K562 (cell line): Measurements from ENCODE around the gene PGP. TPM values are rescaled to one million over a fixed set of nuclear protein-coding genes. Genes with fewer than 3 reads are reported as not detected.

Experiments used
- ATAC-seq: fragments of 200-7000 bp; cut with Tn5 transposase; 3 replicates; pipeline ENCODE4 v1.9.1; 2020; ENCODE audit warnings: moderate library complexity
- BruUV-seq: library from RNA; stranded (reverse); fragments of 400-500 nt; replicated peaks from 2 replicates; lab custom pipeline; 2021; lab: Mats Ljungman, UMichigan
- CTCF ChIA-PET: fragments of 300-600 bp; formaldehyde crosslinking; extraction: SDS; loops from one replicate; lab custom pipeline; 2021; ENCODE audit warnings: low intra/inter-chr PET ratio; lab: Yijun Ruan, JAX
- POLR2A ChIA-PET: fragments of 300-600, 350-650 bp; sonication (Branson Sonifier 250); formaldehyde crosslinking; extraction: SDS; loops from one replicate; lab custom pipeline; 2021; ENCODE audit warnings: antibody characterized with exemption, inconsistent platforms; lab: Yijun Ruan, JAX
- DNase-seq, 4 experiments: peaks; one replicate each; pipeline versions ENCODE4 v3.0.0 to v3.0.0-alpha.2; 2011 to 2018; ENCODE audit warnings: low spot score in 3 of 4, mixed read lengths in 3 of 4; ENCODE audit errors: extremely low read depth in 1 of 4
- FAIRE-seq: peaks from 2 replicates; lab custom pipeline; 2011; peaks lifted over from hg19 to GRCh38; lab: Jason Lieb, UNC
- H2AFZ ChIP-seq: 2 replicates; pipeline ENCODE4 v1.6.0; 2011; ENCODE audit warnings: low read depth, low read length, control low read depth, inconsistent platforms
- H3K27ac ChIP-seq: fragments of 200-600 bp; 3 replicates; pipeline ENCODE4 v1.8.0; 2011; ENCODE audit warnings: low read depth, mild to moderate bottlenecking, control low read depth, inconsistent platforms, low read length, moderate library complexity, mixed read lengths; ENCODE audit errors: extremely low read depth
- H3K27me3 ChIP-seq, 2 experiments: fragments of 300-600 bp in 1 of 2; 2 replicates in 1 of 2; 3 replicates in 1 of 2; pipeline versions ENCODE4 v1.6.0 to v1.8.0; 2011; ENCODE audit warnings: inconsistent platforms in 2 of 2, low read length in 2 of 2, mild to moderate bottlenecking in 1 of 2, mixed read lengths in 1 of 2, moderate library complexity in 1 of 2; ENCODE audit not compliant: control insufficient read depth in 2 of 2, insufficient read depth in 2 of 2
- H3K36me3 ChIP-seq: fragments of 300-600 bp; 3 replicates; pipeline ENCODE4 v1.8.0; 2011; ENCODE audit warnings: mild to moderate bottlenecking, low read length, inconsistent platforms; ENCODE audit not compliant: control insufficient read depth, insufficient read depth
- H3K4me1 ChIP-seq, 2 experiments: fragments of 200-600 bp in 1 of 2; replicated peaks in 1 of 2; 2 replicates in 1 of 2; 3 replicates in 1 of 2; pipeline versions ENCODE4 v1.5.1 to v1.8.0; 2011; ENCODE audit warnings: inconsistent platforms in 2 of 2, low read length in 2 of 2, mild to moderate bottlenecking in 1 of 2, mixed read lengths in 1 of 2, moderate library complexity in 1 of 2; ENCODE audit not compliant: control insufficient read depth in 2 of 2, insufficient read depth in 2 of 2
- H3K4me2 ChIP-seq: 2 replicates; pipeline ENCODE4 v1.6.1; 2011; ENCODE audit warnings: low read length, control low read depth, inconsistent platforms, mixed read lengths; ENCODE audit not compliant: insufficient read depth
- H3K4me3 ChIP-seq: fragments of 200-600 bp; sonication (generic), shearing (Covaris generic); 2 replicates; pipeline ENCODE4 v1.5.1; 2016; ENCODE audit warnings: control low read depth, inconsistent platforms
- H3K79me2 ChIP-seq: fragments of 200-600 bp; 3 replicates; pipeline ENCODE4 v1.8.0; 2011; ENCODE audit warnings: low read length, inconsistent platforms; ENCODE audit not compliant: control insufficient read depth, insufficient read depth
- H3K9ac ChIP-seq, 2 experiments: 2 replicates each; pipeline versions ENCODE4 v1.6.0 to v1.6.1; 2011; ENCODE audit warnings: low read depth in 2 of 2, low read length in 2 of 2, control low read depth in 1 of 2, inconsistent platforms in 1 of 2, mild to moderate bottlenecking in 1 of 2, mixed read lengths in 1 of 2; ENCODE audit not compliant: insufficient read depth in 1 of 2
- H3K9me1 ChIP-seq: one replicate; pipeline ENCODE4 v1.6.0; 2011; ENCODE audit warnings: inconsistent platforms, mild to moderate bottlenecking, low read length, moderate library complexity; ENCODE audit not compliant: control insufficient read depth, insufficient read depth
- H3K9me3 ChIP-seq: replicated peaks from 2 replicates; pipeline ENCODE4 v1.5.1; 2011; ENCODE audit warnings: low read depth, low read length, inconsistent platforms; ENCODE audit not compliant: control insufficient read depth, insufficient read depth
- H4K20me1 ChIP-seq: replicated peaks from 2 replicates; pipeline ENCODE4 v1.6.1; 2011; ENCODE audit warnings: low read length, inconsistent platforms, mixed read lengths; ENCODE audit not compliant: control insufficient read depth, insufficient read depth
- HCFC1 ChIP-seq: IDR thresholded peaks from 2 replicates; pipeline ENCODE4 v1.6.1; 2012; ENCODE audit warnings: low read depth, low read length, improper control_type of control experiment
- JUN ChIP-seq, 2 experiments: sonication (generic) in 1 of 2; formaldehyde crosslinking in 1 of 2; IDR thresholded peaks; 2 replicates each; pipeline versions ENCODE4 v1.6.1 to v1.8.0; 2012 to 2022; ENCODE audit warnings: borderline replicate concordance in 2 of 2, mild to moderate bottlenecking in 2 of 2, improper control_type of control experiment in 1 of 2, low read depth in 1 of 2, low read length in 1 of 2, missing genetic modification reagents in 1 of 2
- JUND ChIP-seq, 2 experiments: IDR thresholded peaks; 2 replicates in 1 of 2; 3 replicates in 1 of 2; pipeline ENCODE4 v1.6.1; 2011; ENCODE audit warnings: borderline replicate concordance in 2 of 2, low read depth in 2 of 2, low read length in 2 of 2, improper control_type of control experiment in 1 of 2, missing biosample characterization in 1 of 2, missing genetic modification characterization in 1 of 2, missing genetic modification reagents in 1 of 2
- KHSRP ChIP-seq: fragments of 450-650 bp; IDR thresholded peaks from 2 replicates; pipeline ENCODE4 v1.6.1; 2017
- MCM3 ChIP-seq: fragments of 450-650 bp; IDR thresholded peaks from 2 replicates; pipeline ENCODE4 v1.6.1; 2016
- MEF2D ChIP-seq: conservative IDR thresholded peaks from 2 replicates; pipeline ENCODE4 v1.6.1; 2016; ENCODE audit warnings: low read depth, missing genetic modification characterization, missing compliant biosample characterization
- MYNN ChIP-seq, 2 experiments: sonication (generic); formaldehyde crosslinking in 1 of 2; IDR thresholded peaks; 2 replicates each; pipeline versions ENCODE4 v1.5.0 to v1.6.1; 2016 to 2020; ENCODE audit warnings: antibody characterized with exemption in 1 of 2, missing genetic modification reagents in 1 of 2
- NR2F6 ChIP-seq: fragments of 450-650 bp; formaldehyde crosslinking; IDR thresholded peaks from 2 replicates; pipeline ENCODE4 v1.4.0; 2020; ENCODE audit warnings: mild to moderate bottlenecking
- RAD51 ChIP-seq: fragments of 450-650 bp; IDR thresholded peaks from 2 replicates; pipeline ENCODE4 v1.7.1; 2016; ENCODE audit warnings: low read depth, mild to moderate bottlenecking, borderline replicate concordance
- SRSF3 ChIP-seq: fragments of 200-400 bp; formaldehyde crosslinking; IDR thresholded peaks from 2 replicates; pipeline ENCODE4 v1.6.1; 2016; ENCODE audit warnings: mild to moderate bottlenecking, low read length, moderate library complexity; ENCODE audit not compliant: insufficient read depth
- YY1 ChIP-seq, 3 experiments: IDR thresholded peaks; 2 replicates each; pipeline ENCODE4 v1.6.1; 2011; ENCODE audit warnings: low read length in 2 of 3, mild to moderate bottlenecking in 2 of 3, moderate library complexity in 2 of 3, borderline replicate concordance in 1 of 3, control low read depth in 1 of 3, low read depth in 1 of 3; ENCODE audit not compliant: insufficient read depth in 3 of 3, insufficient replicate concordance in 2 of 3, control insufficient read depth in 1 of 3, insufficient read length in 1 of 3; ENCODE audit errors: extremely low read depth in 1 of 3
- ZBTB5 ChIP-seq: fragments of 450-650 bp; IDR thresholded peaks from 2 replicates; pipeline ENCODE4 v1.6.1; 2017; ENCODE audit warnings: antibody characterized with exemption
- ZFP91 ChIP-seq: sonication (generic); formaldehyde crosslinking; IDR thresholded peaks from 2 replicates; pipeline ENCODE4 v1.8.0; 2022; ENCODE audit warnings: mild to moderate bottlenecking, missing genetic modification reagents
- WGBS: fragments of 100-300 bp; shearing (Covaris generic); methylation state at CpG from one replicate; pipeline ENCODE4 v1.1.6; 2016; ENCODE audit warnings: low coverage, mixed read lengths; ENCODE audit not compliant: insufficient coverage; ENCODE audit errors: missing lambda C conversion rate; 5-methylcytosine and 5-hydroxymethylcytosine counted together
- in situ Hi-C: fragments of 300-500 bp; cut with MboI; formaldehyde crosslinking; loops from 4 replicates; pipeline ENCODE4 v1.15.0; 2018; ENCODE audit warnings: inconsistent platforms, mixed read lengths
- intact Hi-C: fragments of 100-400 bp; cut with micrococcal nuclease; formaldehyde crosslinking; loops from 2 replicates; pipeline ENCODE4 v1.14.2; 2022
- polyA plus RNA-seq, 8 experiments: library from polyadenylated mRNA; depleted of rRNA in 4 of 8; stranded (reverse) in 5 of 8; unstranded in 3 of 8; fragments of >200 nt; fragmentation: Nextera tagmentation in 2 of 8; fragmentation: Illumina TruSeq in 1 of 8; extraction: Ambion mirVana in 2 of 8; extraction: Trizol in 1 of 8; gene quantifications; 2 replicates each; pipeline versions ENCODE4 v1.2.1 to v1.2.3, GENCODE V29; 2011 to 2014; ENCODE audit warnings: inconsistent platforms in 1 of 8, missing spikeins in 1 of 8
- total RNA-seq, 7 experiments: library from RNA; depleted of rRNA in 6 of 7; stranded (reverse); fragments of >200 nt in 6 of 7; fragmentation: Illumina TruSeq in 2 of 7; extraction: Trizol in 2 of 7; gene quantifications; 2 replicates each; pipeline versions ENCODE4 v1.2.1 to v1.2.3, GENCODE V29; 2011 to 2021; ENCODE audit warnings: low replicate concordance in 1 of 7
- TF ChIP-seq, protein P1 (sequence below), 2 experiments: fragments of 250-450 bp in 1 of 2; fragments of 450-650 bp in 1 of 2; sonication (Bioruptor Pico) in 1 of 2; IDR thresholded peaks; 2 replicates each; pipeline versions ENCODE4 v1.6.1 to v1.8.0; 2016 to 2021; ENCODE audit warnings: mild to moderate bottlenecking in 2 of 2, moderate library complexity in 2 of 2, missing compliant biosample characterization in 1 of 2, missing genetic modification characterization in 1 of 2
- TF ChIP-seq, protein P2 (sequence below): fragments of 450-650 bp; IDR thresholded peaks from 2 replicates; pipeline ENCODE4 v1.6.1; 2017; ENCODE audit warnings: mild to moderate bottlenecking, moderate library complexity

The PGP gene
- total and polyA plus RNA-seq, 9 of the 15 experiments (the other 6 are each of a cell fraction or from before 2014, with no cell fraction given): 1.1 to 57.6 (median 19.6) TPM

GRCh38 chr16:2175454-2175853 is 39.2 kb downstream of the PGP start:
- H3K27ac ChIP-seq: no peak overlapping the region
- no peak overlapping the region for H3K4me2 ChIP-seq
- no peak for DNase-seq
- H3K9me1 ChIP-seq: no peaks in the 10 kb centered on the region
- POLR2A ChIA-PET: interaction anchor here (0.5 to 4.3 kb wide), 3 partner anchors 13 to 143 kb away, joined by 3 to 27 read pairs (median 5); partner anchors contain the start of gene TRAF7
- no peak overlapping the region for H3K4me3 ChIP-seq
- peaks cover 0 to 65% of the 10 kb centered on the region in 2 experiments; a peak in 2 of 5 replicates for H3K4me1 ChIP-seq
- no peak overlapping the region; a peak in 1 of 4 replicates for H3K9ac ChIP-seq
- no peak for FAIRE-seq
- intact Hi-C loops: no loop called here
- no TSS peak for BruUV-seq
- H3K36me3 ChIP-seq: peaks cover 68% of the 10 kb centered on the region; the same call in 1 of the 3 replicates
- H4K20me1 ChIP-seq: no peaks in the 10 kb centered on the region; the same call in 1 of the 2 replicates
- no peak for ATAC-seq
- CTCF ChIA-PET: no interaction called here
- H3K9me3 ChIP-seq: no peaks in the 10 kb centered on the region
- in situ Hi-C loops: no loop called here
- WGBS: 83% methylated on average over 8 of the region's 10 CpGs
- H3K27me3 ChIP-seq: no peaks in the 10 kb centered on the region
- no peak overlapping the region for H2AFZ ChIP-seq
- H3K79me2 ChIP-seq: no peaks in the 10 kb centered on the region
- TF ChIP-seq, protein P1, sequence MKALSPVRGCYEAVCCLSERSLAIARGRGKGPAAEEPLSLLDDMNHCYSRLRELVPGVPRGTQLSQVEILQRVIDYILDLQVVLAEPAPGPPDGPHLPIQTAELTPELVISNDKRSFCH (CRISPR knock-in tag; IDR thresholded peaks at IDR 0.05): no peak
- TF ChIP-seq, protein P1 (tag; IDR thresholded peaks at IDR 0.05): no peak
- no peak for TF ChIP-seq MCM3
- TF ChIP-seq ZBTB5: no peak
- TF ChIP-seq MYNN (IDR thresholded peaks at IDR 0.05): no peak
- no peak for TF ChIP-seq MYNN (CRISPR knock-in tag; IDR thresholded peaks at IDR 0.05)
- TF ChIP-seq JUND (IDR thresholded peaks at IDR 0.05; ENCODE audit: borderline replicate concordance, low read depth, low read length): no peak
- no peak for TF ChIP-seq JUND (tag; IDR thresholded peaks at IDR 0.05; ENCODE audit: borderline replicate concordance, low read depth, low read length)
- no peak for TF ChIP-seq HCFC1
- no peak for TF ChIP-seq ZFP91 (CRISPR knock-in tag)
- TF ChIP-seq KHSRP: no peak
- no peak for TF ChIP-seq YY1 (IDR thresholded peaks at IDR 0.05; ENCODE audit: borderline replicate concordance in 1 of 3, control insufficient read depth in 1 of 3, extremely low read depth in 1 of 3, insufficient read depth in 3 of 3, insufficient read length in 1 of 3, insufficient replicate concordance in 2 of 3, low read depth in 1 of 3, low read length in 2 of 3)
- TF ChIP-seq MEF2D (tag): no peak
- no peak for TF ChIP-seq JUN (IDR thresholded peaks at IDR 0.05; ENCODE audit: borderline replicate concordance, low read depth, low read length)
- no peak for TF ChIP-seq JUN (CRISPR knock-in tag; IDR thresholded peaks at IDR 0.05; ENCODE audit: borderline replicate concordance)
- TF ChIP-seq, protein P2, sequence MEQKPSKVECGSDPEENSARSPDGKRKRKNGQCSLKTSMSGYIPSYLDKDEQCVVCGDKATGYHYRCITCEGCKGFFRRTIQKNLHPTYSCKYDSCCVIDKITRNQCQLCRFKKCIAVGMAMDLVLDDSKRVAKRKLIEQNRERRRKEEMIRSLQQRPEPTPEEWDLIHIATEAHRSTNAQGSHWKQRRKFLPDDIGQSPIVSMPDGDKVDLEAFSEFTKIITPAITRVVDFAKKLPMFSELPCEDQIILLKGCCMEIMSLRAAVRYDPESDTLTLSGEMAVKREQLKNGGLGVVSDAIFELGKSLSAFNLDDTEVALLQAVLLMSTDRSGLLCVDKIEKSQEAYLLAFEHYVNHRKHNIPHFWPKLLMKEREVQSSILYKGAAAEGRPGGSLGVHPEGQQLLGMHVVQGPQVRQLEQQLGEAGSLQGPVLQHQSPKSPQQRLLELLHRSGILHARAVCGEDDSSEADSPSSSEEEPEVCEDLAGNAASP: no peak
- TF ChIP-seq SRSF3: no peak
- no peak for TF ChIP-seq NR2F6
- no peak for TF ChIP-seq RAD51
